Frontal cortex (tissue), 4 donors: ENCODE data around the gene SLC2A9. TPM values are rescaled to one million over a fixed set of nuclear protein-coding genes. Genes with fewer than 3 reads are reported as not detected.
"Not testable (repeated sequence)": the region's sequence is repeated elsewhere in the genome, so short reads cannot be mapped to it uniquely, and the experiment has no call there.

Experiments
- DNase-seq, 2 donors: peaks; one replicate each; pipeline ENCODE4 v3.0.0; 2012; ENCODE audit warnings: low spot score in 2 of 2
- FAIRE-seq: peaks from 2 replicates; lab custom pipeline; 2012; peaks lifted over from hg19 to GRCh38; lab: Jason Lieb, UNC
- small RNA-seq: library from RNA; depleted of rRNA; stranded (forward); fragments of <200 nt; gene quantifications from one replicate; pipeline ENCODE3, GENCODE V24; 2014
- total RNA-seq: library from RNA; depleted of rRNA; stranded (reverse); fragments of >200 nt; gene quantifications from one replicate; pipeline ENCODE4 v1.2.3, GENCODE V29; 2014
- donor health status: control.
- donor health status: control.
- donor health status: control.

The SLC2A9 gene
- total RNA-seq, 1 donor from 2014 or later, result 2.9 TPM

GRCh38 chr4:9796641-9797040 is 224.7 kb downstream of the SLC2A9 start:
- FAIRE-seq, DNase-seq: not testable (repeated sequence)

GRCh38 chr4:9792381-9792780 is 228.9 kb downstream of the SLC2A9 start:
- DNase-seq, result no peak
- no peak for FAIRE-seq

GRCh38 chr4:9785891-9786290 is 235.4 kb downstream of the SLC2A9 start:
- not testable (repeated sequence) for FAIRE-seq, DNase-seq

- DNase-seq, result no peak
- no peak for FAIRE-seq
These were observed 239.2 kb downstream of the SLC2A9 start for GRCh38 chr4:9782136-9782436.

- no peak for FAIRE-seq
- DNase-seq, result no peak
These were observed 239.8 kb downstream of the SLC2A9 start, which contains the start of gene DRD5 for GRCh38 chr4:9781343-9782135. TSS of gene DRD5 (plus strand) at chr4:9781634. CDS start at chr4:9782030, 396 bp downstream.

Small RNAs within 50 kb of the gene (small RNA-seq; reads per million reads assigned to genes)
- gene RNA5SP154, result not detected

Other genes starting within 250 kb of the SLC2A9 start
- gene DRD5, start 239.9 kb downstream of the SLC2A9 start, total RNA-seq, result 2.0 TPM
- gene WDR1, start 95.3 kb upstream of the SLC2A9 start, total RNA-seq, result 83.2 TPM